ENCODE results near the gene FIZ1. TPM values are rescaled to one million over a fixed set of nuclear protein-coding genes. Genes with fewer than 3 reads are reported as not detected.
"Not testable (repeated sequence)": the region's sequence is repeated elsewhere in the genome, so short reads cannot be mapped to it uniquely, and the experiment has no call there.

FIZ1 gene
- total and polyA plus RNA-seq, 7 donors, result 3.5 to 9.6 (median 8.9) TPM

- Histone ChIP-seq H3K4me1 (peaks cover 0 to 21% (median 12%) of the 10 kb centered on the region in 4 donors), H3K4me3 (no peak overlapping the region), H3K27me3 (no peaks in the 10 kb centered on the region), H3K36me3 (peaks cover 0 to 25% (median 19%) of the 10 kb centered on the region in 4 donors), H3K27ac (no peak overlapping the region), H3K9me3 (no peaks in the 10 kb centered on the region)
- DNase-seq, result no peak
- intact Hi-C loops (cut with DNase I), result no loop called here
- TF ChIP-seq POLR2A (IDR thresholded peaks at IDR 0.05) (no peak), EP300 (IDR thresholded peaks at IDR 0.05) (no peak), POLR2AphosphoS5 (IDR thresholded peaks at IDR 0.05) (no peak), CTCF (IDR thresholded peaks at IDR 0.05) (no peak)
- 91% methylated on average over 5 of the region's 5 CpGs for WGBS, 2 donors
Measured at GRCh38 chr19:55576746-55577145, 22.6 kb downstream of the FIZ1 start.

GRCh38 chr19:55573929-55574328 is 25.4 kb downstream of the FIZ1 start:
- intact Hi-C loops (cut with DNase I); H3K4me3 ChIP-seq; H3K9me3 ChIP-seq; H3K27me3 ChIP-seq; H3K4me1 ChIP-seq; DNase-seq; H3K27ac ChIP-seq: not testable (repeated sequence)
- peaks cover 0 to 21% (median 18%) of the 10 kb centered on the region in 4 donors for H3K36me3 ChIP-seq
- 86 to 95% methylated on average over 6 of the region's 6 CpGs for WGBS, 2 donors

GRCh38 chr19:55569477-55569876 is 29.8 kb downstream of the FIZ1 start:
- H3K9me3 ChIP-seq; intact Hi-C loops (cut with DNase I); H3K4me3 ChIP-seq; H3K27ac ChIP-seq; H3K36me3 ChIP-seq; DNase-seq; H3K4me1 ChIP-seq: not testable (repeated sequence)
- WGBS, 2 donors, result 93 to 94% methylated on average over 5 of the region's 5 CpGs
- H3K27me3 ChIP-seq, result peaks cover 0 to 19% (median 6%) of the 10 kb centered on the region in 3 donors

GRCh38 chr19:55567708-55568328 is 31.5 kb downstream of the FIZ1 start:
- no peaks in the 10 kb centered on the region for H3K36me3 ChIP-seq
- H3K9me3 ChIP-seq, result peaks cover 0 to 4% (median 0%) of the 10 kb centered on the region in 4 donors
- H3K4me3 ChIP-seq, result no peak overlapping the region
- peaks cover 0 to 30% (median 11%) of the 10 kb centered on the region in 3 donors for H3K27me3 ChIP-seq
- intact Hi-C loops (cut with DNase I), result no loop called here
- no peak for DNase-seq
- TF ChIP-seq CTCF (IDR thresholded peaks at IDR 0.05), result no peak
- no peak for TF ChIP-seq POLR2AphosphoS5 (IDR thresholded peaks at IDR 0.05)
- no peak for TF ChIP-seq EP300 (IDR thresholded peaks at IDR 0.05)
- TF ChIP-seq POLR2A (IDR thresholded peaks at IDR 0.05), result no peak
- H3K4me1 ChIP-seq, result no peaks in the 10 kb centered on the region
- H3K27ac ChIP-seq, result no peak overlapping the region

- intact Hi-C loops (cut with DNase I), result no loop called here
- no peak overlapping the region for H3K4me3 ChIP-seq
- DNase-seq, result no peak
- peaks cover 0 to 30% (median 11%) of the 10 kb centered on the region in 3 donors for H3K27me3 ChIP-seq
- no peak overlapping the region for H3K27ac ChIP-seq
- H3K4me1 ChIP-seq, result no peaks in the 10 kb centered on the region
- WGBS, 2 donors, result 48 to 51% methylated on average over 9 of the region's 9 CpGs
- H3K36me3 ChIP-seq, result no peaks in the 10 kb centered on the region
- TF ChIP-seq POLR2A (IDR thresholded peaks at IDR 0.05) (no peak), CTCF (IDR thresholded peaks at IDR 0.05) (no peak), EP300 (IDR thresholded peaks at IDR 0.05) (no peak), POLR2AphosphoS5 (IDR thresholded peaks at IDR 0.05) (no peak)
- peaks cover 0 to 4% (median 0%) of the 10 kb centered on the region in 4 donors for H3K9me3 ChIP-seq
Measured at GRCh38 chr19:55566823-55567222, 32.5 kb downstream of the FIZ1 start.

- intact Hi-C loops (cut with DNase I), result no loop called here
- TF ChIP-seq EP300 (IDR thresholded peaks at IDR 0.05) (no peak), CTCF (IDR thresholded peaks at IDR 0.05) (no peak), POLR2AphosphoS5 (IDR thresholded peaks at IDR 0.05) (no peak), POLR2A (IDR thresholded peaks at IDR 0.05) (no peak)
- no peak for DNase-seq
- H3K36me3 ChIP-seq, result no peaks in the 10 kb centered on the region
- no peak overlapping the region for H3K4me3 ChIP-seq
- peaks cover 0 to 38% (median 11%) of the 10 kb centered on the region in 3 donors for H3K27me3 ChIP-seq
- no peak overlapping the region for H3K27ac ChIP-seq
- H3K4me1 ChIP-seq, result no peaks in the 10 kb centered on the region
- H3K9me3 ChIP-seq, result peaks cover 0 to 4% (median 0%) of the 10 kb centered on the region in 4 donors
- 15 to 47% methylated on average over 12 of the region's 12 CpGs for WGBS, 2 donors
Measured at GRCh38 chr19:55563261-55563690, 36.0 kb downstream of the FIZ1 start.

All from sigmoid colon (tissue), 7 donors.